CD4-positive, CD25-positive, alpha-beta regulatory T cell (primary cell): ENCODE results near the gene PGR. TPM values are rescaled to one million over a fixed set of nuclear protein-coding genes. Genes with fewer than 3 reads are reported as not detected.

Experiments used
- ATAC-seq, 2 donors: fragments of 150-1000 bp; cut with Tn5 transposase; one replicate each; pipeline ENCODE4 v1.10.0; 2021; ENCODE audit warnings: low read depth in 2 of 2, moderate number of reproducible peaks in 2 of 2, moderate library complexity in 1 of 2
- DNase-seq, 3 donors: peaks; one replicate each; pipeline versions ENCODE4 v3.0.0 to v3.0.0-alpha.2; 2012 to 2022; ENCODE audit warnings: mixed read lengths in 1 of 3
- H3K27ac ChIP-seq: one replicate; pipeline ENCODE4 v1.7.0; 2013; ENCODE audit warnings: mild to moderate bottlenecking, low read length; ENCODE audit not compliant: insufficient read depth, poor library complexity, severe bottlenecking
- H3K27me3 ChIP-seq: one replicate; pipeline ENCODE4 v1.7.0; 2013; ENCODE audit warnings: low read length; ENCODE audit not compliant: control insufficient read depth, insufficient read depth
- H3K36me3 ChIP-seq: one replicate; pipeline ENCODE4 v1.7.0; 2013; ENCODE audit warnings: mild to moderate bottlenecking, low read length, moderate library complexity; ENCODE audit not compliant: control insufficient read depth, insufficient read depth
- H3K4me1 ChIP-seq: 2 replicates; pipeline ENCODE4 v1.7.0; 2013; ENCODE audit warnings: mild to moderate bottlenecking, low read length; ENCODE audit not compliant: insufficient read depth, control insufficient read depth, poor library complexity, severe bottlenecking
- H3K4me3 ChIP-seq: one replicate; pipeline ENCODE4 v1.7.0; 2013; ENCODE audit warnings: low read depth, mild to moderate bottlenecking, low read length, moderate library complexity
- H3K9me3 ChIP-seq, 2 experiments: 1 replicate in 1 of 2; 2 replicates in 1 of 2; pipeline ENCODE4 v1.7.0; 2013; ENCODE audit warnings: low read length in 2 of 2, mild to moderate bottlenecking in 1 of 2, moderate library complexity in 1 of 2; ENCODE audit not compliant: control insufficient read depth in 2 of 2
- H3K27ac Mint-ChIP-seq, 3 donors: one replicate each; pipeline ENCODE4 v1.8.0; 2020 to 2022; ENCODE audit warnings: mild to moderate bottlenecking in 3 of 3, mixed read lengths in 3 of 3, moderate library complexity in 2 of 3
- H3K27me3 Mint-ChIP-seq: one replicate; pipeline ENCODE4 v1.8.0; 2022; ENCODE audit warnings: mild to moderate bottlenecking, mixed read lengths
- H3K36me3 Mint-ChIP-seq: one replicate; pipeline ENCODE4 v1.8.0; 2020; ENCODE audit warnings: mixed read lengths
- H3K4me1 Mint-ChIP-seq, 4 donors: one replicate each; pipeline ENCODE4 v1.8.0; 2020 to 2022; ENCODE audit warnings: mixed read lengths in 4 of 4, mild to moderate bottlenecking in 1 of 4
- H3K4me3 Mint-ChIP-seq, 4 donors: one replicate each; pipeline ENCODE4 v1.8.0; 2020 to 2022; ENCODE audit warnings: mild to moderate bottlenecking in 4 of 4, mixed read lengths in 4 of 4, moderate library complexity in 3 of 4
- H3K9me3 Mint-ChIP-seq, 7 donors: one replicate each; pipeline ENCODE4 v1.8.0; 2020 to 2022; ENCODE audit warnings: mixed read lengths in 7 of 7, mild to moderate bottlenecking in 3 of 7, moderate library complexity in 2 of 7
- polyA plus RNA-seq, 4 donors: library from polyadenylated mRNA; unstranded; fragments of 300-500 nt; fragmentation: Illumina TruSeq; gene quantifications; one replicate each; pipeline ENCODE4 v1.2.3, GENCODE V29; 2021
- total RNA-seq: library from RNA; stranded (reverse); gene quantifications from one replicate; pipeline ENCODE4 v1.2.3, GENCODE V29; 2022

Gene PGR
- total and polyA plus RNA-seq, 5 donors from 2014 or later: not detected

- Mint-ChIP-seq H3K27me3 (no peaks in the 10 kb centered on the region), H3K27ac (no peak overlapping the region), H3K36me3 (no peaks in the 10 kb centered on the region), H3K4me3 (no peak overlapping the region), H3K9me3 (peaks cover 0 to 11% (median 3%) of the 10 kb centered on the region in 7 donors), H3K4me1 (no peaks in the 10 kb centered on the region)
- H3K4me1 ChIP-seq: no peaks in the 10 kb centered on the region
- H3K27me3 ChIP-seq: no peaks in the 10 kb centered on the region
- no peak overlapping the region for H3K27ac ChIP-seq
- no peak for DNase-seq
- H3K4me3 ChIP-seq: no peak overlapping the region
- no peaks in the 10 kb centered on the region for H3K9me3 ChIP-seq
- no peaks in the 10 kb centered on the region for H3K36me3 ChIP-seq
- ATAC-seq: no peak
Measured at GRCh38 chr11:101008961-101009689, 120.5 kb downstream of the PGR start.

GRCh38 chr11:101003468-101003867 lies 126.1 kb downstream of the PGR start:
- Histone ChIP-seq H3K4me1 (no peaks in the 10 kb centered on the region), H3K9me3 (peaks cover 4 to 9% of the 10 kb centered on the region in 2 experiments), H3K36me3 (no peaks in the 10 kb centered on the region), H3K4me3 (no peak overlapping the region), H3K27ac (no peak overlapping the region), H3K27me3 (no peaks in the 10 kb centered on the region)
- no peak for ATAC-seq
- no peaks in the 10 kb centered on the region for H3K4me1 Mint-ChIP-seq
- peaks cover 3 to 18% (median 6%) of the 10 kb centered on the region in 7 donors for H3K9me3 Mint-ChIP-seq
- H3K36me3 Mint-ChIP-seq: no peaks in the 10 kb centered on the region
- no peak overlapping the region for H3K27ac Mint-ChIP-seq
- no peak for DNase-seq
- H3K27me3 Mint-ChIP-seq: no peaks in the 10 kb centered on the region
- no peak overlapping the region for H3K4me3 Mint-ChIP-seq

- ATAC-seq (no peak), DNase-seq (no peak)
- Histone ChIP-seq H3K9me3 (peaks cover 4 to 9% of the 10 kb centered on the region in 2 experiments), H3K36me3 (no peaks in the 10 kb centered on the region), H3K27me3 (no peaks in the 10 kb centered on the region), H3K27ac (no peak overlapping the region), H3K4me3 (no peak overlapping the region), H3K4me1 (no peaks in the 10 kb centered on the region)
- Mint-ChIP-seq H3K4me3 (no peak overlapping the region), H3K27me3 (no peaks in the 10 kb centered on the region), H3K9me3 (peaks cover 0 to 18% (median 7%) of the 10 kb centered on the region in 7 donors), H3K36me3 (no peaks in the 10 kb centered on the region), H3K27ac (no peak overlapping the region), H3K4me1 (no peaks in the 10 kb centered on the region)
Measured at GRCh38 chr11:100999756-101000155, 129.9 kb downstream of the PGR start.

GRCh38 chr11:100994966-100995365 lies 134.6 kb downstream of the PGR start:
- no peaks in the 10 kb centered on the region for H3K36me3 Mint-ChIP-seq
- DNase-seq (no peak), ATAC-seq (no peak)
- H3K27ac Mint-ChIP-seq: no peak overlapping the region
- no peaks in the 10 kb centered on the region for H3K36me3 ChIP-seq
- H3K4me1 Mint-ChIP-seq: no peaks in the 10 kb centered on the region
- H3K4me1 ChIP-seq: no peaks in the 10 kb centered on the region
- no peak overlapping the region for H3K4me3 ChIP-seq
- H3K27ac ChIP-seq: no peak overlapping the region
- H3K27me3 Mint-ChIP-seq: no peaks in the 10 kb centered on the region
- no peaks in the 10 kb centered on the region for H3K9me3 ChIP-seq
- H3K4me3 Mint-ChIP-seq: no peak overlapping the region
- H3K9me3 Mint-ChIP-seq: peaks cover 0 to 11% (median 0%) of the 10 kb centered on the region in 7 donors
- no peaks in the 10 kb centered on the region for H3K27me3 ChIP-seq

GRCh38 chr11:100991541-100991940 lies 138.1 kb downstream of the PGR start:
- Histone ChIP-seq H3K27me3 (no peaks in the 10 kb centered on the region), H3K27ac (no peak overlapping the region), H3K4me3 (no peak overlapping the region), H3K9me3 (no peaks in the 10 kb centered on the region), H3K36me3 (no peaks in the 10 kb centered on the region), H3K4me1 (no peaks in the 10 kb centered on the region)
- Mint-ChIP-seq H3K27me3 (no peaks in the 10 kb centered on the region), H3K4me3 (no peak overlapping the region), H3K27ac (no peak overlapping the region), H3K4me1 (no peaks in the 10 kb centered on the region), H3K9me3 (peaks cover 0 to 5% (median 2%) of the 10 kb centered on the region in 7 donors), H3K36me3 (no peaks in the 10 kb centered on the region)
- DNase-seq: no peak
- ATAC-seq: no peak

GRCh38 chr11:100990931-100991330 lies 138.7 kb downstream of the PGR start:
- H3K4me1 ChIP-seq: no peaks in the 10 kb centered on the region
- no peak for ATAC-seq
- no peaks in the 10 kb centered on the region for H3K36me3 Mint-ChIP-seq

GRCh38 chr11:100984668-100985067 lies 144.9 kb downstream of the PGR start:
- H3K36me3 ChIP-seq: no peaks in the 10 kb centered on the region
- no peak overlapping the region for H3K4me3 ChIP-seq
- Mint-ChIP-seq H3K36me3 (no peaks in the 10 kb centered on the region), H3K9me3 (peaks cover 0 to 10% (median 5%) of the 10 kb centered on the region in 7 donors), H3K27me3 (no peaks in the 10 kb centered on the region), H3K4me1 (no peaks in the 10 kb centered on the region), H3K27ac (no peak overlapping the region), H3K4me3 (no peak overlapping the region)
- ATAC-seq (no peak), DNase-seq (no peak)
- no peaks in the 10 kb centered on the region for H3K27me3 ChIP-seq
- H3K27ac ChIP-seq: no peak overlapping the region
- no peaks in the 10 kb centered on the region for H3K9me3 ChIP-seq
- H3K4me1 ChIP-seq: no peaks in the 10 kb centered on the region

More at GRCh38 chr11:100990931-100991330, 138.7 kb downstream of the PGR start:
- H3K9me3 Mint-ChIP-seq: peaks cover 0 to 8% (median 3%) of the 10 kb centered on the region in 7 donors
- Histone ChIP-seq H3K36me3 (no peaks in the 10 kb centered on the region), H3K9me3 (no peaks in the 10 kb centered on the region), H3K27ac (no peak overlapping the region), H3K27me3 (no peaks in the 10 kb centered on the region), H3K4me3 (no peak overlapping the region)
- no peak for DNase-seq
- no peaks in the 10 kb centered on the region for H3K27me3 Mint-ChIP-seq
- no peaks in the 10 kb centered on the region for H3K4me1 Mint-ChIP-seq
- H3K4me3 Mint-ChIP-seq: no peak overlapping the region
- H3K27ac Mint-ChIP-seq: no peak overlapping the region

- Mint-ChIP-seq H3K4me3 (no peak overlapping the region), H3K9me3 (peaks cover 0 to 9% (median 3%) of the 10 kb centered on the region in 7 donors), H3K27ac (no peak overlapping the region), H3K4me1 (no peaks in the 10 kb centered on the region), H3K27me3 (no peaks in the 10 kb centered on the region), H3K36me3 (no peaks in the 10 kb centered on the region)
- Histone ChIP-seq H3K9me3 (no peaks in the 10 kb centered on the region), H3K4me1 (no peaks in the 10 kb centered on the region), H3K36me3 (no peaks in the 10 kb centered on the region), H3K4me3 (no peak overlapping the region), H3K27ac (no peak overlapping the region), H3K27me3 (no peaks in the 10 kb centered on the region)
- ATAC-seq: no peak
- DNase-seq: no peak
Measured at GRCh38 chr11:100981196-100981824, 148.3 kb downstream of the PGR start.
